MM.1S (cell line): ENCODE results near the gene CSNK1E.

ENCODE experiments used
- DNase-seq: peaks from one replicate; pipeline ENCODE4 v3.0.0-alpha.2; 2015
- H2AFZ ChIP-seq: fragments of 300-600 bp; sonication (generic); 2 replicates; pipeline ENCODE4 v1.6.0; 2016; ENCODE audit warnings: antibody characterized with exemption, low read length
- H3F3A ChIP-seq: fragments of 300-600 bp; sonication (generic); 2 replicates; pipeline ENCODE4 v1.6.1; 2016; ENCODE audit warnings: mild to moderate bottlenecking, antibody characterized with exemption, low read length, moderate library complexity, mixed read lengths; ENCODE audit not compliant: insufficient read depth
- H3K27ac ChIP-seq: fragments of 300-600 bp; sonication (generic); 2 replicates; pipeline ENCODE4 v1.5.1; 2016; ENCODE audit warnings: mild to moderate bottlenecking, low read length
- H3K27me3 ChIP-seq: fragments of 300-600 bp; sonication (generic); replicated peaks from 2 replicates; pipeline ENCODE4 v1.6.0; 2016; ENCODE audit warnings: low read length; ENCODE audit not compliant: insufficient read depth
- H3K36me3 ChIP-seq: fragments of 300-600 bp; sonication (generic); replicated peaks from 2 replicates; pipeline ENCODE4 v1.6.1; 2016; ENCODE audit warnings: mild to moderate bottlenecking, low read length, mixed read lengths; ENCODE audit not compliant: insufficient read depth
- H3K4me1 ChIP-seq: fragments of 300-600 bp; sonication (generic); 2 replicates; pipeline ENCODE4 v1.6.1; 2016; ENCODE audit warnings: low read length, mixed read lengths
- H3K4me2 ChIP-seq: fragments of 300-600 bp; sonication (generic); 2 replicates; pipeline ENCODE4 v1.6.0; 2016; ENCODE audit warnings: low read depth, low read length
- H3K4me3 ChIP-seq: fragments of 300-600 bp; sonication (generic); 2 replicates; pipeline ENCODE4 v1.5.1; 2016; ENCODE audit warnings: low read length, mixed read lengths
- H3K79me2 ChIP-seq: fragments of 300-600 bp; sonication (generic); 2 replicates; pipeline ENCODE4 v1.6.1; 2016; ENCODE audit warnings: mixed run types, low read length, mixed read lengths
- H3K9ac ChIP-seq: fragments of 300-600 bp; sonication (generic); 2 replicates; pipeline ENCODE4 v1.6.1; 2016; ENCODE audit warnings: low read length, mixed read lengths
- H3K9me2 ChIP-seq: fragments of 300-600 bp; sonication (generic); replicated peaks from 2 replicates; pipeline ENCODE4 v1.6.1; 2016; ENCODE audit warnings: mild to moderate bottlenecking, low read length, mixed read lengths; ENCODE audit not compliant: insufficient read depth
- H3K9me3 ChIP-seq: fragments of 300-600 bp; sonication (generic); replicated peaks from 2 replicates; pipeline ENCODE4 v1.6.1; 2016; ENCODE audit warnings: mild to moderate bottlenecking, low read length, mixed read lengths; ENCODE audit not compliant: insufficient read depth
- H4K20me1 ChIP-seq: fragments of 300-600 bp; sonication (generic); 2 replicates; pipeline ENCODE4 v1.6.1; 2016; ENCODE audit warnings: mild to moderate bottlenecking, low read length, moderate library complexity, mixed read lengths; ENCODE audit not compliant: insufficient read depth
- EZH2 ChIP-seq: fragments of 300-600 bp; sonication (generic); optimal IDR thresholded peaks from 2 replicates; pipeline ENCODE3; 2017; ENCODE audit warnings: low read depth, mild to moderate bottlenecking, antibody characterized with exemption, low read length, mixed read lengths
- EZH2phosphoT487 ChIP-seq: fragments of 300-600 bp; sonication (generic); IDR thresholded peaks from 2 replicates; pipeline ENCODE4 v1.6.1; 2018; ENCODE audit warnings: antibody characterized with exemption, low read length
- TF ChIP-seq, protein P1 (sequence below): fragments of 300-600 bp; sonication (generic); IDR thresholded peaks from 2 replicates; pipeline ENCODE4 v1.5.1; 2016; ENCODE audit warnings: antibody characterized with exemption, low read length, mixed read lengths

Gene CSNK1E

DNA sequence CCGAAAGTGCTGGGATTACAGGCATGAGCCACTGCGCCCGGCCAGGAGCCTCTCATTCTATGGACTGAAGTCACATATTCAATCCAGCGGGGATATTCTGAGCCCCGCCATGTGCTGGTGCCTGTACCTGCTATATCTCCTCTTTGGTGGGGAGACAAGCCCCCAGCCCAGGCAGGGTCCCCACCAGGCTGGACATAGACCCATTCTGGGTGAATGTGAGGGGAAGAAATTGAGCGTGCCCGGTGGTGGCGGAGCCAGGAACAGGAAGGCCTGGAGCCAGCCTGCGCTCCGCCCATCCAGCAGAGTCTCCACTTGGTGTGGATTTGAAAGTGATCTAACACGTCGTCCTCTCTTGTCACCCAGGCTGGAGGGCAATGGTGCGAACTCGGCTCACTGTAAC, 38.0 kb upstream of the CSNK1E start:
- H3K4me1 ChIP-seq, result no peaks in the 10 kb centered on the region
- H3K36me3 ChIP-seq, result peaks cover 3% of the 10 kb centered on the region; the same call in 1 of the 2 replicates
- H3K9ac ChIP-seq, result no peak overlapping the region
- no peaks in the 10 kb centered on the region for H3K9me3 ChIP-seq
- DNase-seq, result no peak
- TF ChIP-seq EZH2 (no peak), EZH2phosphoT487 (no peak)
- TF ChIP-seq, protein P1, sequence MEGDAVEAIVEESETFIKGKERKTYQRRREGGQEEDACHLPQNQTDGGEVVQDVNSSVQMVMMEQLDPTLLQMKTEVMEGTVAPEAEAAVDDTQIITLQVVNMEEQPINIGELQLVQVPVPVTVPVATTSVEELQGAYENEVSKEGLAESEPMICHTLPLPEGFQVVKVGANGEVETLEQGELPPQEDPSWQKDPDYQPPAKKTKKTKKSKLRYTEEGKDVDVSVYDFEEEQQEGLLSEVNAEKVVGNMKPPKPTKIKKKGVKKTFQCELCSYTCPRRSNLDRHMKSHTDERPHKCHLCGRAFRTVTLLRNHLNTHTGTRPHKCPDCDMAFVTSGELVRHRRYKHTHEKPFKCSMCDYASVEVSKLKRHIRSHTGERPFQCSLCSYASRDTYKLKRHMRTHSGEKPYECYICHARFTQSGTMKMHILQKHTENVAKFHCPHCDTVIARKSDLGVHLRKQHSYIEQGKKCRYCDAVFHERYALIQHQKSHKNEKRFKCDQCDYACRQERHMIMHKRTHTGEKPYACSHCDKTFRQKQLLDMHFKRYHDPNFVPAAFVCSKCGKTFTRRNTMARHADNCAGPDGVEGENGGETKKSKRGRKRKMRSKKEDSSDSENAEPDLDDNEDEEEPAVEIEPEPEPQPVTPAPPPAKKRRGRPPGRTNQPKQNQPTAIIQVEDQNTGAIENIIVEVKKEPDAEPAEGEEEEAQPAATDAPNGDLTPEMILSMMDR, result no peak
- no peak overlapping the region for H3K4me3 ChIP-seq
- H3K27me3 ChIP-seq, result no peaks in the 10 kb centered on the region
- H3K27ac ChIP-seq, result no peak overlapping the region
- no peak overlapping the region for H2AFZ ChIP-seq
- H4K20me1 ChIP-seq, result no peaks in the 10 kb centered on the region
- H3K4me2 ChIP-seq, result no peak overlapping the region
- peaks cover 28% of the 10 kb centered on the region for H3F3A ChIP-seq
- H3K79me2 ChIP-seq, result peaks cover 3% of the 10 kb centered on the region; the same call in 1 of the 2 replicates
- no peaks in the 10 kb centered on the region for H3K9me2 ChIP-seq

DNA sequence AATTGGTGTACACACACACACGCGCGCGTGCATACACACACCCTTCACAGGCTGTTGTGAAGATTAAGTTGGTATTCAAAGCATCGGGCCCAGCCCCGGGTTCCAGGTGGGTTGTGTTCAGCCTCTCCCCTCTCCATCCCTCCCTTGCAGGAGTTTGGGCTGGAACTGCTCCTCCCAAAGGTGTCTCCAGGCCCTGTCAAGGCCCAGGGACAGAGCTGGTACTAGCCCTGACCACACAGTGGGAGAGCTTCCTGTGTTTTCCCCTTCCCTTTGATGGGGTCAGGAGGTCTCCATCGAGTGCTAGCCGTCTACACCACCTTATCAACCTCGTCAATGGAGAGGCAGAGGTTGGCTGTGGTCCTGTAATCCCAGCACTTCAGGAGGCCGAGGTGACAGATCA, 36.5 kb upstream of the CSNK1E start:
- H3K27me3 ChIP-seq, result no peaks in the 10 kb centered on the region
- H3K36me3 ChIP-seq, result peaks cover 3% of the 10 kb centered on the region; the same call in 1 of the 2 replicates
- H3F3A ChIP-seq, result peaks cover 35% of the 10 kb centered on the region
- H4K20me1 ChIP-seq, result no peaks in the 10 kb centered on the region
- H3K4me1 ChIP-seq, result no peaks in the 10 kb centered on the region
- H3K9me2 ChIP-seq, result no peaks in the 10 kb centered on the region
- H3K9ac ChIP-seq, result no peak overlapping the region
- H3K9me3 ChIP-seq, result no peaks in the 10 kb centered on the region
- peaks cover 3% of the 10 kb centered on the region; the same call in 1 of the 2 replicates for H3K79me2 ChIP-seq
- no peak overlapping the region for H2AFZ ChIP-seq
- DNase-seq, result no peak
- H3K27ac ChIP-seq, result no peak overlapping the region
- H3K4me3 ChIP-seq, result no peak overlapping the region
- TF ChIP-seq, protein P1, result no peak
- TF ChIP-seq EZH2, result no peak
- no peak for TF ChIP-seq EZH2phosphoT487
- H3K4me2 ChIP-seq, result no peak overlapping the region

DNA sequence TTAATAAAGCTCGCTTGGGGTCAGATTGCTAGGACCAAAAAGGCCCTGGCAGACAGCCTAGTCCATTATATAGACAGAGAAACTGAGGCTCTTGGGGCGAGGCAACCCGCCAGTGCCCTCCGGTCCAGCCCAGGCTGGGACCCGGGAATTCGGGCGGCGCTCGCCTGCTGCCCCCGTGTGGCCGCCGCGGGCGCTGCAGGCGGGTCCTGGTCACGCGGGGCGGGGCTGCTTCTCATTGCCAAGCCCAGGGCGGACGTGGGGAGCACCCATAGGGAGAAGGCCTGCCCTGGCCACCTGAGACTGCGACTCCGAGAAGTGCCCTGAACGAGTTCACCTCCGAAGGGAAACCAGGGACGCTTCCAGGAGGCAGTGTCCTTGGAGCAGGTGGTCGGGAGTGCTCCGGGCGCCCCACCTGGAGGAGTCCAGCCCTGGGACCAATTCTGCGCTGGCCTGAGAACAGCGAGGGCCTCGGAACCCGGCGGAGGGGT, 36.0 kb upstream of the CSNK1E start:
- Histone ChIP-seq H3K4me3 (no peak overlapping the region), H3K36me3 (peaks cover 3% of the 10 kb centered on the region; the same call in 1 of the 2 replicates), H3K79me2 (peaks cover 3% of the 10 kb centered on the region; the same call in 1 of the 2 replicates), H3K4me1 (no peaks in the 10 kb centered on the region), H3K27me3 (no peaks in the 10 kb centered on the region), H3K9me2 (no peaks in the 10 kb centered on the region), H3K4me2 (no peak overlapping the region), H2AFZ (no peak overlapping the region), H3K27ac (no peak overlapping the region), H3F3A (peaks cover 38% of the 10 kb centered on the region), H4K20me1 (no peaks in the 10 kb centered on the region), H3K9ac (no peak overlapping the region), H3K9me3 (no peaks in the 10 kb centered on the region)
- DNase-seq, result peak; percentile 30
- TF ChIP-seq EZH2 (no peak), EZH2phosphoT487 (no peak)
- TF ChIP-seq, protein P1, result peak; percentile 92
